Central memory CD8-positive, alpha-beta T cell (primary cell): ENCODE measurements around the gene SHISAL2A.
A peak's percentile ranks its signal among the peaks of the same experiment; 100 is the strongest.

Experiments
- ATAC-seq: fragments of 150-1000 bp; cut with Tn5 transposase; replicated peaks from 2 replicates; pipeline ENCODE4 v1.10.0; 2022; ENCODE audit warnings: mild to moderate bottlenecking, moderate FRiP score, moderate number of reproducible peaks; ENCODE audit not compliant: poor library complexity, severe bottlenecking; ENCODE audit errors: extremely low read depth
- DNase-seq, 2 donors: peaks; one replicate each; pipeline ENCODE4 v3.0.0; 2021; ENCODE audit warnings: low spot score in 2 of 2
- H3K27ac Mint-ChIP-seq: one replicate; pipeline ENCODE4 v1.8.0; 2022; ENCODE audit warnings: low read depth, mild to moderate bottlenecking, moderate library complexity, mixed read lengths
- H3K27me3 Mint-ChIP-seq: one replicate; pipeline ENCODE4 v1.8.0; 2022; ENCODE audit warnings: mixed read lengths
- H3K36me3 Mint-ChIP-seq: one replicate; pipeline ENCODE4 v1.8.0; 2022; ENCODE audit warnings: mild to moderate bottlenecking, moderate library complexity, mixed read lengths; ENCODE audit not compliant: insufficient read depth
- H3K4me1 Mint-ChIP-seq: one replicate; pipeline ENCODE4 v1.8.0; 2022; ENCODE audit warnings: mixed read lengths
- H3K4me3 Mint-ChIP-seq: one replicate; pipeline ENCODE4 v1.8.0; 2022; ENCODE audit warnings: mild to moderate bottlenecking, moderate library complexity, mixed read lengths
- H3K9me3 Mint-ChIP-seq: one replicate; pipeline ENCODE4 v1.8.0; 2022; ENCODE audit warnings: mixed read lengths

Gene SHISAL2A

GRCh38 chr1:52601991-52602855 is 30.7 kb upstream of the SHISAL2A start, which contains the start of gene GPX7:
GPX7 (plus strand) TSS chr1:52602371; CDS start chr1:52602410, 39 bp downstream.
- peak; percentile 73 for ATAC-seq
- Mint-ChIP-seq H3K9me3 (no peaks in the 10 kb centered on the region), H3K4me3 (peak within 1 kb of the TSS; percentile 88), H3K36me3 (peaks cover 14% of the 10 kb centered on the region), H3K27me3 (no peaks in the 10 kb centered on the region), H3K4me1 (peaks cover 47% of the 10 kb centered on the region), H3K27ac (peak within 1 kb of the TSS; percentile 94)
- DNase-seq = peak; percentile 37 to 52

DNA sequence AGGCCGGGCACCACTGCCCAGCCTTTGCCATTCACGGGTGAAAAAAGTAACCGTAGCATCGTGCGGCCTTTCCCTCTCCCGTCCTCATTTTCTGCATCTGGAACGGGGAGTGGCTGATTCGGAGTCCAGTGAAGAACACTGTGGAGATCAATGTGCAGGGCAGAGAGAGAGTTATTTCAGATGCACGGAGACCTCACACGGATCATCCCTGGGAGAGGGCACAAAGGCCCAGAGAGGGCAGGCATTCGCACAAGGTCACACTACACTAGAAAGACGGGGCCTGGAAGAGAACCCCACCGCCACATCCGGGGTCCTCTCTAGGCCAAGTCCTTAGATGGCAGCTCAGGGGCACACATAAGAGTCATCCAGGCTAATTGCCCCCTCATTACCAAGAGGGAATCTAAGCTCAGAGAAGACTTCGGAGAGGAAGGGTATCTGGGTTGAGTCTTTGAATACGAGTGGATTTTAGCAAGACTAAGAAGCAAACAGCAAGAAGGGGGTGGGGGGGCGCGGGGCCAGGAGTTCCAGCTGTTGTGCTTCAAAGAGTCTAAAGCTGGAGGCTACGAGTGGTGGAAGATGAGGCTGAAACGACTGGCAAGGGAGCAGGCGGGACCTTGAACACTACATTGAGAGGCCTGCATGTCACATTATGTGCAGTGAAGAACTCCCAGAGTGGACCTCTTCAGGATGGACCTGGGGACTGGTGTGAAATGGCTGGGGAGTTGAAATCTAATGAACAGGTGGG is 29.9 kb upstream of the SHISAL2A start:
- H3K4me3 Mint-ChIP-seq = peak overlapping the region; percentile 88
- H3K27me3 Mint-ChIP-seq = no peaks in the 10 kb centered on the region
- H3K27ac Mint-ChIP-seq = peak overlapping the region; percentile 94
- H3K4me1 Mint-ChIP-seq = peaks cover 52% of the 10 kb centered on the region
- DNase-seq (no peak), ATAC-seq (peak; percentile 54)
- no peaks in the 10 kb centered on the region for H3K9me3 Mint-ChIP-seq
- peaks cover 16% of the 10 kb centered on the region for H3K36me3 Mint-ChIP-seq

DNA sequence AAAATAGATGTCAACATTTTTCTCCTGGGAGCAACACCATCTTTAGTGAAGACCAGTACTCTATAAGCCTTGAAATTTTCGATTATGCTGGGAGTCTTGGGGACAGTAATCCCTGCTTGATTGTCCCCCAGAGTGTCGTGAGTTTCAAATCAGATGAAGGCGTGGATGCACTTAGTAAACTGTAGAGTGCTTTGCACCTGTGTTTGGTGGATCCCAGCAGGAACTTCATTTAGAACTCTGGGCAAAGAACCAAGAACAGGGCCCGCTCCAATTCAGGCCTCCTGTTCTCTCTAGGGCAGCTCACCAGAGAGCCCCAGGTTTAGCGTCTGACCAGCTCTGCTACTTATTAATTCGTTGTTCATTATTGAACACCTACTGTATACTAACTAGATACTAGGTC is 29.3 kb upstream of the SHISAL2A start:
- Mint-ChIP-seq H3K9me3 (no peaks in the 10 kb centered on the region), H3K4me1 (peaks cover 52% of the 10 kb centered on the region), H3K27me3 (no peaks in the 10 kb centered on the region), H3K36me3 (peaks cover 16% of the 10 kb centered on the region), H3K4me3 (peak overlapping the region; percentile 88), H3K27ac (peak overlapping the region; percentile 94)
- DNase-seq = no peak
- ATAC-seq = no peak

GRCh38 chr1:52604063-52604770 is 28.8 kb upstream of the SHISAL2A start:
- DNase-seq = no peak
- Mint-ChIP-seq H3K36me3 (peaks cover 16% of the 10 kb centered on the region), H3K4me1 (peaks cover 52% of the 10 kb centered on the region), H3K9me3 (no peaks in the 10 kb centered on the region), H3K27ac (peak overlapping the region; percentile 94), H3K27me3 (no peaks in the 10 kb centered on the region), H3K4me3 (peak overlapping the region; percentile 88)
- ATAC-seq = no peak

DNA sequence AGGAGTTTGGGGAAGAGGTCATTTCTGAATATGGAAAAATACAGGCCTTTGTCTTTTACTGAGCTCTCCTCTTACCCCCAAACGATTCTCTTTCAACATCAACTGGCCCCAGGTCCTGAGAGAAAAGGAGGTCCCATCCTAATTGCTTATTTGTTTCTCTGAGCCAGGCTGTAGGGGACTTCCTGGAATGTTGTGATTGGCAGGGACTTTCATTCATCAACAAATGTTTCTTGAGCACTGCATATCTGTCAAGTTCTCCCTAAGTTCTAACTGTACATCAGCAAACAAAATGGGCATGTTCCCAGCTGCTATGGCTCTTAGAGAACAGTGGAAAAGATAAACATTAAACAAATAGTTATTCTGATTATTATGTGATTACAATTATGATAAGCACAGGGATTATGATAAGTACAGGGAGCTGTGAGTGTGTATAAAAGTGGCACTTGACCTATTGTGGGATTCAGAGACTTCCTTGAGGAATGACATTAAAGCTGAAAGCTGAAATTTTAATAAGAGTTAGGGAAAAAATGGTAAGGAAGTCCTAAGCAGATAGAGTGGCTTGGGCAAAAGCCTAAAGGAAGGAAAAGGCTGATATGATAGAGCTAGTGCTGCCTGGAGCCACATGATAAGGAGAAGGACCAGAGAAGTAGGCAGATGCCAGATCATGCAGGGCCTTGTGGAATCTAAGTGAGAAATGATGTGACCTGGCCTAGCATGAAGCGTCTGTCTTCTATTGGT is 19.2 kb upstream of the SHISAL2A start:
- peak overlapping the region; percentile 0 for H3K27ac Mint-ChIP-seq
- DNase-seq = no peak
- H3K27me3 Mint-ChIP-seq = no peaks in the 10 kb centered on the region
- H3K36me3 Mint-ChIP-seq = peaks cover 14% of the 10 kb centered on the region
- no peaks in the 10 kb centered on the region for H3K9me3 Mint-ChIP-seq
- no peak for ATAC-seq
- no peak overlapping the region for H3K4me3 Mint-ChIP-seq
- H3K4me1 Mint-ChIP-seq = peaks cover 36% of the 10 kb centered on the region

DNA sequence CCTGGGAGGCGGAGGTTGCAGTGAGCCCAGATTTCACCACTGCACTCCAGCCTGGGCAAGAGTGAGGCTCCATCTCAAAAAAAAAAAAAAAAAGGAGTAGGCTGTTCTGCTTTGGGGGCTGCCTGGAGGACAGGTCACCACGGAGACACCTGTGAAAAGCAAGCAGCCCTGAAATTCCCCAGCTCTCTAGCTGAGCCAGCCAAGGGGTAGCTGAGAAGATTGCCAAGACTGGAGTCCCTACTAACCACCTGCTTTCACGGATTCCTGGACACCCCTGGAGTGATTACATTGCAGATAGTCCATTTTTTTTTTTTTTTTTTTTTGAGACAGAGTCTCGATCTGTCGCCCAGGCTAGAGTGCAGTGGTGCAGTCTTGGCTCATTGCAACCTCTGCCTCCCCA is 18.3 kb upstream of the SHISAL2A start:
- ATAC-seq (no peak), DNase-seq (no peak)
- Mint-ChIP-seq H3K9me3 (no peaks in the 10 kb centered on the region), H3K27me3 (no peaks in the 10 kb centered on the region), H3K4me1 (peaks cover 36% of the 10 kb centered on the region), H3K27ac (no peak overlapping the region), H3K4me3 (no peak overlapping the region), H3K36me3 (peaks cover 17% of the 10 kb centered on the region)

DNA sequence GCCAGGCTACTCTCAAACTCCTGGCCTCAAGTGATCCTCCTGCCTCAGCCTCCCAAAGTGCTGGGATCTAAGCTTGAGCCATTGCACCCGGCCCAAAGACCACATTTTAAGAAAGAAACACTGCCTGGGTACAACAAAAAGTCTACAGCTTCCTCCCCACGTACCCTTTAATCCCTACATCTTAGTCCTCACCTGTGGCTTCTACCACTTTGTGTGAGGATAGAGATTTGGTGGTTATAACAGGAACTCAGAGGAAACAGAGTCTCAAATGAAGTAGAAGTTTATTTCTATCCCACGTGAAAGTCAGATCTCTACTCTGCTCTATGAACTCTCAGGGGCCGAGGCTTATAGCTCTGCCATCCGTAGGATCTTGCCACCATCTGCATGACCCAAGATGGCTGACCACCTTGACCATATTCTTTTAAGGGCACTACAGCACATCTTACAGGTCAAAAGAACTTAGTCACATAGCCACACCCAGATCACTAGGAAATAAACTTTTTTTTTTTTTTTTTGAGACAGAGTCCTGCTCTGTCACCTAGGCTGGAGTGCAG is 17.4 kb upstream of the SHISAL2A start:
- no peak overlapping the region for H3K4me3 Mint-ChIP-seq
- no peaks in the 10 kb centered on the region for H3K9me3 Mint-ChIP-seq
- DNase-seq (no peak), ATAC-seq (no peak)
- H3K4me1 Mint-ChIP-seq = peaks cover 42% of the 10 kb centered on the region
- H3K27me3 Mint-ChIP-seq = no peaks in the 10 kb centered on the region
- peaks cover 13% of the 10 kb centered on the region for H3K36me3 Mint-ChIP-seq
- H3K27ac Mint-ChIP-seq = no peak overlapping the region

DNA sequence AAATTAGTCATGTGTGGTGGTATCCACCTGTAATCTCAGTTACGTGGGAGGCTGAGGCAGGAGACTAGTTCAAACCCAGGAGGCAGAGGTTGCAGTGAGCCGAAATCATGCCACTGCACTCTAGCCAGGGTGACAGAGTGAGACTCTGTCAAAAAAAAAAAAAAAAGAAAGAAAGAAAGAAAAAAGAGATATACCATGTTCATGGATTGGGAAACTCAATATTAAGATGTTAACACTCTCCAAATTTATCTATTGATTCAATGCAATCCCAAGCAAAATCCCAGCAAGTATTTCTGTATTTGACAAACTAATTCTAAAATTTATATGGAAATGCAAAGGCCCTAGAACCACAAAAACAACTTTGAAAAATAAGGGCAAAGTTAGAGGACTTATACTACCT is 11.0 kb upstream of the SHISAL2A start:
- no peak overlapping the region for H3K27ac Mint-ChIP-seq
- ATAC-seq (no peak), DNase-seq (no peak)
- H3K4me3 Mint-ChIP-seq = no peak overlapping the region
- H3K36me3 Mint-ChIP-seq = peaks cover 10% of the 10 kb centered on the region
- no peaks in the 10 kb centered on the region for H3K27me3 Mint-ChIP-seq
- H3K4me1 Mint-ChIP-seq = peaks cover 31% of the 10 kb centered on the region
- H3K9me3 Mint-ChIP-seq = no peaks in the 10 kb centered on the region

GRCh38 chr1:52623812-52624211 is 9.2 kb upstream of the SHISAL2A start:
- Mint-ChIP-seq H3K4me3 (no peak overlapping the region), H3K4me1 (peaks cover 28% of the 10 kb centered on the region), H3K27ac (no peak overlapping the region), H3K9me3 (no peaks in the 10 kb centered on the region), H3K27me3 (no peaks in the 10 kb centered on the region), H3K36me3 (peaks cover 8% of the 10 kb centered on the region)
- DNase-seq = no peak
- ATAC-seq = no peak

DNA sequence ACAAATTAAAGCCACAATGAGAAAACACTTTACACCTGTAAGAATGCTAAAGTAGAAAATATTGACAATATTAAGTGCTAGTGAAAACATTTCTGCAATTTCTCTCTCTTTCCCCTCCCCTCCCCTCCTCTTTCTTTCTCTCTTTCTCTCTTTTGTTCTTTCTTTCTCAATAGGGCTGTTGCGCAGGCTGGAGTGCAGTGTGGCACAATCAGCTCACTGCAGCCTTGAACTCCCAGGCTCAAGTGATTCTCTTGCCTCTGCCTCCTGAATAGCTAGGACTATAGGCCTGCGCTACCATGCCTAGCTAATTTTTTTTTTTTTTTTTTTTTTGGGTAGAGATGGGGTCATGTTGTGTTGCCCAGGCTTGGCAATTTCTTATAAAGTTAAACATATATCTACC is 5.9 kb upstream of the SHISAL2A start:
- peaks cover 39% of the 10 kb centered on the region for H3K4me1 Mint-ChIP-seq
- no peak for DNase-seq
- no peaks in the 10 kb centered on the region for H3K9me3 Mint-ChIP-seq
- H3K36me3 Mint-ChIP-seq = peaks cover 7% of the 10 kb centered on the region
- no peak overlapping the region for H3K4me3 Mint-ChIP-seq
- no peaks in the 10 kb centered on the region for H3K27me3 Mint-ChIP-seq
- H3K27ac Mint-ChIP-seq = peak overlapping the region; percentile 3
- no peak for ATAC-seq

GRCh38 chr1:52628614-52629324 is 4.2 kb upstream of the SHISAL2A start:
- H3K27me3 Mint-ChIP-seq = no peaks in the 10 kb centered on the region

More at GRCh38 chr1:52628614-52629324, 4.2 kb upstream of the SHISAL2A start:
- Mint-ChIP-seq H3K27ac (no peak overlapping the region), H3K36me3 (peaks cover 15% of the 10 kb centered on the region), H3K4me3 (peak overlapping the region; percentile 10), H3K9me3 (no peaks in the 10 kb centered on the region), H3K4me1 (peaks cover 51% of the 10 kb centered on the region)
- DNase-seq (no peak), ATAC-seq (no peak)
